SK-N-SH (cell line): ENCODE data around the gene CIT.

Experiments used
- EP300 ChIP-seq, 2 experiments: IDR thresholded peaks; 2 replicates each; pipeline versions ENCODE4 v1.4.0 to v1.6.1; 2012; ENCODE audit warnings: borderline replicate concordance in 1 of 2, low read depth in 1 of 2, low read length in 1 of 2
- FOSL2 ChIP-seq: IDR thresholded peaks from 2 replicates; pipeline ENCODE4 v1.4.0; 2012; ENCODE audit warnings: low read depth, mild to moderate bottlenecking, moderate library complexity, borderline replicate concordance
- MXI1 ChIP-seq: IDR thresholded peaks from 2 replicates; pipeline ENCODE4 v1.6.1; 2012; ENCODE audit warnings: mild to moderate bottlenecking, low read depth, low read length, improper control_type of control experiment
- NRF1 ChIP-seq: IDR thresholded peaks from 2 replicates; pipeline ENCODE4 v1.6.1; 2012; ENCODE audit warnings: low read depth, mild to moderate bottlenecking, low read length
- RAD21 ChIP-seq: IDR thresholded peaks from 2 replicates; pipeline ENCODE4 v1.6.1; 2012; ENCODE audit warnings: mild to moderate bottlenecking, low read length
- RCOR1 ChIP-seq: fragments of 150-350 bp; IDR thresholded peaks from 2 replicates; pipeline ENCODE4 v1.6.1; 2017; ENCODE audit warnings: antibody characterized with exemption, low read length
- RFX5 ChIP-seq: IDR thresholded peaks from 2 replicates; pipeline ENCODE4 v1.6.1; 2012; ENCODE audit warnings: mild to moderate bottlenecking, improper control_type of control experiment, low read length
- SMC3 ChIP-seq: IDR thresholded peaks from 2 replicates; pipeline ENCODE4 v1.6.1; 2012; ENCODE audit warnings: low read depth, low read length, improper control_type of control experiment
- TF ChIP-seq, protein P1 (sequence below): fragments of 200-600 bp; sonication (generic); IDR thresholded peaks from 2 replicates; pipeline ENCODE4 v1.6.1; 2017; ENCODE audit warnings: antibody characterized with exemption, mild to moderate bottlenecking, moderate library complexity

DNA sequence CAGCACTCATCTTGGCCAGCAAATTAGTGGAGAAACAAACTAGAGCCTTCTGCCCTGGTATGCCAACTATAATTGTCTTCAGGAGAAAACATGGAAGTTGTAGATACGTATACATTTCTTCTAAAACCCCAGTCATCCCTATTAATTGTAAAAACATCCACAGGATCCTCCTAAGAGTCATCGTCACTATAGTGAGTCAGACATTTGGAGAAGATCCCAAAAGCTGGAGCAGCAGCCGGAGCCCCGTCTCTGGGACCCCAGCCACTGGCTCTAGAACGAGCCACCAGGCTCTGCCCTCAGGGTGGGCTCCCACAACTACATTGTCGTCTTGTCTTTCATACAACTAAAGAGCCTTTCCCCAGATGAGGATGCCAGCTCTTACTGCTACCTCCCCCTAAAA lies 193.7 kb downstream of the CIT start:
- TF ChIP-seq RAD21 (no peak), SMC3 (no peak), MXI1 (no peak), RFX5 (no peak), RCOR1 (no peak), FOSL2 (no peak; the same call in 1 of the 2 replicates), EP300 (IDR thresholded peaks at IDR 0.05; ENCODE audit: borderline replicate concordance in 1 of 2, low read depth in 1 of 2, low read length in 1 of 2) (no peak), NRF1 (no peak)
- TF ChIP-seq, protein P1, sequence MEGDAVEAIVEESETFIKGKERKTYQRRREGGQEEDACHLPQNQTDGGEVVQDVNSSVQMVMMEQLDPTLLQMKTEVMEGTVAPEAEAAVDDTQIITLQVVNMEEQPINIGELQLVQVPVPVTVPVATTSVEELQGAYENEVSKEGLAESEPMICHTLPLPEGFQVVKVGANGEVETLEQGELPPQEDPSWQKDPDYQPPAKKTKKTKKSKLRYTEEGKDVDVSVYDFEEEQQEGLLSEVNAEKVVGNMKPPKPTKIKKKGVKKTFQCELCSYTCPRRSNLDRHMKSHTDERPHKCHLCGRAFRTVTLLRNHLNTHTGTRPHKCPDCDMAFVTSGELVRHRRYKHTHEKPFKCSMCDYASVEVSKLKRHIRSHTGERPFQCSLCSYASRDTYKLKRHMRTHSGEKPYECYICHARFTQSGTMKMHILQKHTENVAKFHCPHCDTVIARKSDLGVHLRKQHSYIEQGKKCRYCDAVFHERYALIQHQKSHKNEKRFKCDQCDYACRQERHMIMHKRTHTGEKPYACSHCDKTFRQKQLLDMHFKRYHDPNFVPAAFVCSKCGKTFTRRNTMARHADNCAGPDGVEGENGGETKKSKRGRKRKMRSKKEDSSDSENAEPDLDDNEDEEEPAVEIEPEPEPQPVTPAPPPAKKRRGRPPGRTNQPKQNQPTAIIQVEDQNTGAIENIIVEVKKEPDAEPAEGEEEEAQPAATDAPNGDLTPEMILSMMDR, result no peak
